NCI-H1694 treated with DMSO at 0.1 percent for 48 hours (cell line): ENCODE data around the gene PLEKHG4.

Experiments
- DNase-seq: peaks from one replicate; lab custom pipeline; 2025; lab: John Stamatoyannopoulos, UW

PLEKHG4 gene

DNA sequence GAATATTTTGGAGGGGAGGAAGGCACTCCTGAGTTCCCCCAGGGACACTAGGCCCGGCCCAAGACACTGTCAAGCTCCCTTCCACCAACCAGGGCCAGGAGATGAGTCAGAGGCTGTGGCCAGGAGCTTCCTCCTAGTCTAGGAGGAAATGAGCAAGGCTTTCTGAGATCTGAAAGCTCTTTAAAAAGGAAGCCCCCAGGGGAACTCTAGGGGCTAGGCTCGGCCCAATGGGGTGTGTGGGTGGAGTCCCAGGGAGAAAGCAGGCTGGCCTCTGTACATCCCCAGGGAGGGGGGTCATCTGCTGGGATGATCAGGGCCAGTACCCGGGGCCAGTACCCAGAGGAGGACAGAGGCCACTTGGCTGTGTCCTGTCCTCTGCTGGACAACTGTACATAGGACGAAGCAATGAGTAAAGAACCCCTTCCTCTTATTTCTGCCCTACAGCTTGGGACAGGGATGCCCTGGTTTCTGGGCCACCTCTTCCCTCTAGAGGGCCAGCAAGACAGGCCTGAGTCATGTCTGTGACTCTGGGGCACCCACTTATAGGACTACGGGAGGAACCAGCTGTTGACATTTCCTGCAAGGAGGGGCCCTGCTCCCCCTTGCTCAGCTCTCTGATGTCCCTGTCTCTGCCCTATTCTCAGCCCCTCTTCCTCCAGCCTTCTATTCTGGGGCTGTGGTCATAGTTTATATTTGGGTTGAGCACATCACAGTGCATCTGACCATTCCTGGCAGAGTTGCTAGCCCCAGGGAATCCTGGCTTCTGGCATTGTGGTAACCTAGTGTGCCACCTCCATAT is 34.7 kb upstream of the PLEKHG4 start:
- no peak for DNase-seq

GRCh38 chr16:67245186-67245585 is 34.1 kb upstream of the PLEKHG4 start:
- DNase-seq, result no peak

- DNase-seq, result no peak
These were observed 33.7 kb upstream of the PLEKHG4 start for GRCh38 chr16:67245674-67246080.

- peak; percentile 28 for DNase-seq
These were observed 33.1 kb upstream of the PLEKHG4 start for GRCh38 chr16:67246081-67246755.

- no peak for DNase-seq
These were observed 32.6 kb upstream of the PLEKHG4 start for GRCh38 chr16:67246756-67247191.

DNA sequence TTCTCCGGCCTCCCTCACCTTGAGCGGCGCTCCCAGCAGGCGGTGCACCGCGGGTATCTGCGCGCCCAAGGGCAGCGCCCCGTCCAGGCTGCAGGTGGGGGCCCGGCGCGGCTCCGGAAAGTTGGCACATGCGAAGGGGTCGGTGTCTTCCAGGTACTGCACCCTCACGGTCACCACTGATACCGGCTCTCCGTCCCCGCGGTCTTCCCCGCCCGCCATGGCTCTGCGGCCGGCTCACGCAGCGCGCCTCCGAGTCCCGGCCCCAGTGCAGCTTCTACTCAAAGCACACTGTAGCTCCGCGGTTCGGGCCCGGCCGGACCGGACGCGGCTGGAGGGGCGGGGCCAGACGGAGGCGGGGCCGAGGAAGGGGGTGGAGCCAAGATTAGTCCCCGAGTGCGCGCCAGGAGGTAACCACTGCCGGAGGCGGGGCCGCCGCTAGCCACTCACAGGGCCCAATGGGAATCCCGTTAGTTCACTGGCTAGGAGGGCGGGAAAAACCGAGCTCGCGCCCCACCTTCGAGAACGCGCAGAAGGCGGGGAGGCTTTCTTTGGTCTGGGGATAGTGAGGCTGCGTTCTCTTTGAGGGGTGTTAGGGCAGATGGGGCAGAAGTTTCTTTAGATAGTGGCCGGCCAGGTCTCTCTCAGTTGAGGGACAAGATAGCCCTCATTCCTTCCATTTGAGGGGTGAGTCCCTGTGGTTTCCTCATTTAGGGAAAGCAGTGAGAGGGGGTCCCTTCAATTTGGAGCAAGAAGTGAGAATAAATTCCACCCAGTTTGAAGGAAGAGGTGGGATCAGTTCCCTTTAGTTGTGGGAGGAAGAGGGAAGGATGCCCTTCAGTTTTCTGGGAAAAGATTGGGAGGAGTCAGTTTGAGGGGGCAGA is 31.9 kb upstream of the PLEKHG4 start, which contains the start of gene FHOD1:
TSS of gene FHOD1 (minus strand) at position 290 of the 881 bp plus-strand sequence. CDS start at position 219, 71 bp downstream.
- peak; percentile 65 for DNase-seq

GRCh38 chr16:67248073-67248400 is 31.3 kb upstream of the PLEKHG4 start:
- DNase-seq, result peak; percentile 5

DNA sequence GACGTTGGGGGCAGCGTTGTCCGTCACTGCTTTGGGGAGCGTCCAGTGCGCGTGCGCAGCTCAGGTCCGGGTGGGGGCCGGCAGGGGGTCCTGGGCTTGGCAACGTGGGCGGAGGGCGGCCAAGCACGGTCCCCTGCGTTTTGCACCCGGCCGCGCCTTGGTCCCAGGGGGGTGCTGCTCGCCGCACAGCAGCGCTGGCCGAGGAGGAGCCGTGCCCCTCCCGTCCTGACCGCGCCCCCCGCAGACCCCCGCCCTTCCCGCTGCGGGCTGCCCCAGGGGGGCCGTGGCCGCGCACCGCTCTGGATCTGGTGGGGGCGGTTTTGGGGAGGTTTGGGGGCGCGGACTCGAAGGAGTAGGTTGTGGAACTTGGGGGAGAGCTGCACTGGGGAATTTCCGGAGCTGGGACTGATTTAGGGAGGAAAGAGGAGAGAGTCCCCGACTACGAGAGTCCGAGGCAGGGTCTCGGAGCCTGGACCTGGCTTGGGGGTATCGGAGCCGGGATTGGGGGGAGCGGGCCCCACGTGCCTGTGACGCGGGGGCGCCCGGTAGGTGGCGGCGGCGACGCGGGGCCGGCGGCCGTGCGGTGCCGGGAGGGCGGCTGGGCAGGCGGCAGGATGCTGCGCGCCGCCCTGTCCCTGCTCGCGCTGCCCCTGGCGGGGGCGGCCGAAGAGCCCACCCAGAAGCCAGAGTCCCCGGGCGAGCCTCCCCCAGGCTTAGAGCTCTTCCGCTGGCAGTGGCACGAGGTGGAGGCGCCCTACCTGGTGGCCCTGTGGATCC is 30.7 kb upstream of the PLEKHG4 start, which contains the start of gene SLC9A5:
TSS of gene SLC9A5 (plus strand) at position 579 of the 777 bp plus-strand sequence. CDS start at position 615, 36 bp downstream.
- DNase-seq, result no peak

GRCh38 chr16:67249178-67250044 is 29.9 kb upstream of the PLEKHG4 start:
- DNase-seq, result no peak

GRCh38 chr16:67250045-67250327 is 29.3 kb upstream of the PLEKHG4 start:
- no peak for DNase-seq

GRCh38 chr16:67252609-67253497 is 26.5 kb upstream of the PLEKHG4 start:
- DNase-seq, result peak; percentile 60

GRCh38 chr16:67254801-67255552 is 24.4 kb upstream of the PLEKHG4 start:
- DNase-seq, result no peak

DNA sequence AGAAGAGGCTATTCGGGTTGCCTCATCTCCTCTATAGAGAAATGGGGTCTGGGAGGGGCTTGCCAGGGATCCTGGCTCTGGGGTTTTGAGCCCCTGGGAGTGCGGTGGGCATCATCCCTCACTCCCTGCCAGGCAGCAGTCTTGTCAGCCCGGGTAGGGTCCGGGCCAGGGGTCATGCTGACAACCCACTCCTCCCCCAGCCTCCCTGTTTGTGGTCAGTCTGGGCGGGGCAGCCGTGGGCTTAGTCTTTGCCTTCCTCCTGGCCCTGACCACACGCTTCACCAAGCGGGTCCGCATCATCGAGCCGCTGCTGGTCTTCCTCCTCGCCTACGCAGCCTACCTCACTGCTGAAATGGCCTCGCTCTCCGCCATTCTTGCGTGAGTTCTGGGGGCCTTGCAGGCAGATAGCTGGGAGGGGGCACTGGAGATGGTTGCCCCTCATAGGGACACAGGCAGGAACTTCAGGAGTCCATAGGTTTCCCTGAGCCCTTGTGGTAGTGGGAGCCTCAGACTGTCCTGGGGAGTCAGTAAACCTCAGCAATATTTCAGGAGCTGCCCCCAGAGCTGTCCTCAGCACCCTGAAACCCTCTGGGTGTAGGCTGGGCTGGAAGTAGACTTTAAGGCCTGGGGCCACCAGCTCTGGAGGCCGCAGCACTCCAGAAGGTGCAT is 23.6 kb upstream of the PLEKHG4 start:
- DNase-seq, result no peak

DNA sequence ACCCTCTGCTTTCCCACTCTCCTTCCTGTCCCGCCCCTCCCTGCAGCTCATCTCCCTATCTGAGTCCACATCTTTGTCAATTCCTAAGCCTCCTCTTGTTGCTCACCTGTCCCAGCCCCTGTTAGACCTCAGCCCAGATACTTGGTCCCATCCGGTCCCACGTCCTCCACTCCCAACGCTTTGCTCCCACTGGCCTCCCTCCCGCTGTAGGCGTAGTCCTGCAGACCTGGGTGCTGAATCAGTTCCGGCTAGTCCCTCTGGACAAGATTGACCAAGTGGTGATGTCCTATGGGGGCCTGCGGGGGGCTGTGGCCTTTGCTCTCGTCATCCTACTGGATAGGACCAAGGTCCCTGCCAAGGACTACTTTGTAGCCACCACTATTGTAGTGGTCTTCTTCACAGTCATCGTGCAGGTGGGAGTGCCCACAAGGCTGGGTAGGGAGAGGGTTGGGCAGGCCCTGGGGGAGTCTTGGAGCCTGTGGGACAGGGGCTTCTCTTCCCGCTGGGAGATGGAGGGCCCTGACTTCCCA is 22.6 kb upstream of the PLEKHG4 start:
- DNase-seq, result no peak

- DNase-seq, result no peak
These were observed 21.7 kb upstream of the PLEKHG4 start for GRCh38 chr16:67257486-67258160.

DNA sequence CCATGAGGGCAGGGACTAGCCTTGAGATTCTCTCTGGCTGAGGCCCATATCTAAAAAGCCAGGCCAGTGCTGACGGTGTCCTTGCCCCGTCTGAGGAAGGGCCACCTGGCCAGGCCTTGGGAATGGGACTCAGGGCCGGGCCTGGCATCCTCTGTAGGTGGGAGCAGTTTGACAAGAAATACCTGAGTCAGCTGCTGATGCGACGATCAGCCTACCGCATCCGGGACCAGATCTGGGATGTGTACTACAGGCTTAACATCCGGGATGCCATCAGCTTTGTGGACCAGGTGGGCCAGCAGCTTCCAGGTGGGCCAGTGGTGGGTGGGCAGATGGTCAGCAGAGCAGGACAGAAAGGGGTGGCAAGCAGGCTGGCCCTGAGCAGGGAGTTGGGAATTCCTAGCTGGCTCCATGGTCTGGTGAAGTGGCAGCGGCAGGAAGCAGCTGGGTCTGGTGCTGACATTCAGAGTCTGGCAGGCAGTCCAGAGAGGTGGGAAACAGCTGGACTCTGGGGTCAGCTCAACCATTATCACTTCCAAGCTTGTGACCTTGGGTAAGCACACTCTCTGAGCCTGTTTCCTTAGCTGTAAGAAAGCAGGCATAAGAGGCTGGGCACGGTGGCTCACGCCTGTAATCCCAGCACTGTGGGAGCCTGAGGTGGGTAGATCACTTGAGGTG is 21.0 kb upstream of the PLEKHG4 start:
- DNase-seq, result no peak

GRCh38 chr16:67259705-67260104 is 19.6 kb upstream of the PLEKHG4 start:
- DNase-seq, result no peak
